Suprapubic skin (tissue), 3 donors: ENCODE measurements around the gene USF2.

Experiments
- CTCF ChIP-seq, 2 donors: fragments of 200-600 bp in 1 of 2; fragments of 450-650 bp in 1 of 2; sonication (generic) in 1 of 2; IDR thresholded peaks; one replicate each; pipeline ENCODE4 v1.5.1; 2016 to 2019; ENCODE audit warnings: antibody characterized with exemption in 2 of 2, mild to moderate bottlenecking in 1 of 2, moderate library complexity in 1 of 2
- POLR2A ChIP-seq, 2 donors: fragments of 450-650 bp; IDR thresholded peaks; one replicate each; pipeline ENCODE4 v1.6.1; 2017; ENCODE audit warnings: antibody characterized with exemption in 2 of 2, mild to moderate bottlenecking in 2 of 2, moderate library complexity in 2 of 2

- TF ChIP-seq CTCF (IDR thresholded peaks at IDR 0.05) = no peak
- no peak for TF ChIP-seq POLR2A (IDR thresholded peaks at IDR 0.05)
Measured at GRCh38 chr19:35304036-35304435, 35.3 kb downstream of the USF2 start.
